Astrocyte (in vitro differentiated cells and primary cell): ENCODE results near the gene NAIF1.

Source experiments
- CTCF ChIP-seq: IDR thresholded peaks from 2 replicates; pipeline ENCODE4 v1.5.1; 2011; ENCODE audit warnings: low read depth, mild to moderate bottlenecking, inconsistent platforms, low read length, moderate library complexity; ENCODE audit not compliant: insufficient read depth
- EZH2 ChIP-seq: IDR thresholded peaks from 2 replicates; pipeline ENCODE4 v1.6.1; 2012; ENCODE audit warnings: mild to moderate bottlenecking, low read length, inconsistent platforms; ENCODE audit not compliant: insufficient read depth

- no peak for TF ChIP-seq CTCF
- no peak for TF ChIP-seq EZH2
Observed at GRCh38 chr9:128056887-128057723, 10.0 kb downstream of the NAIF1 start.
